ENCODE measurements around the gene DLG2.

GRCh38 chr11:83978942-83979341 is 1648.2 kb downstream of the DLG2 start:
- TF ChIP-seq CTCF (IDR thresholded peaks at IDR 0.05; ENCODE audit: insufficient read depth, low read depth, low read length), result no peak
- TF ChIP-seq EZH2 (IDR thresholded peaks at IDR 0.05; ENCODE audit: insufficient read depth, low read length), result no peak
